ENCODE data around the gene KNDC1. TPM values are rescaled to one million over a fixed set of nuclear protein-coding genes. Genes with fewer than 3 reads are reported as not detected.

The KNDC1 gene
- polyA plus RNA-seq, 1 donor (not counting 4 experiments of a cell fraction or from before 2014, with no cell fraction given) = 0.20 TPM

- dilution Hi-C loops (cut with MboI; ENCODE audit: extremely low pct_ligation_motif_present, low sequenced_read_pairs) = no loop called here
- no peak for FAIRE-seq
Measured at GRCh38 chr10:133158437-133158755, 1.6 kb upstream of the KNDC1 start.

GRCh38 chr10:133158756-133159610 is 1.0 kb upstream of the KNDC1 start:
- no peaks in the 10 kb centered on the region for H3K79me2 ChIP-seq (ENCODE audit: control insufficient read depth, insufficient read depth, low read length)
- no peaks in the 10 kb centered on the region for H3K36me3 ChIP-seq (ENCODE audit: control insufficient read depth in 2 of 2, extremely low read depth in 1 of 2, insufficient read depth in 2 of 2, low read length in 2 of 2)
- dilution Hi-C loops (cut with MboI; ENCODE audit: extremely low pct_ligation_motif_present, low sequenced_read_pairs) = no loop called here
- no peaks in the 10 kb centered on the region for H3K9me3 ChIP-seq (ENCODE audit: control insufficient read depth, low read depth, low read length)
- no peaks in the 10 kb centered on the region for H4K20me1 ChIP-seq (ENCODE audit: control insufficient read depth, extremely low read depth, insufficient read depth, low read length)
- no peaks in the 10 kb centered on the region for H3K9me1 ChIP-seq (ENCODE audit: control insufficient read depth, extremely low read depth, insufficient read depth, low read length)
- no peak for FAIRE-seq
- no peak for TF ChIP-seq EZH2 (IDR thresholded peaks at IDR 0.05; ENCODE audit: low read length)
- TF ChIP-seq CTCF (optimal IDR thresholded peaks at IDR 0.05 in 1 of 3, IDR thresholded peaks at IDR 0.05 in 1 of 3, conservative IDR thresholded peaks at IDR 0.05 in 1 of 3; ENCODE audit: extremely low read depth in 1 of 3, insufficient read depth in 2 of 3, low read length in 3 of 3) = no peak
- H3K4me1 ChIP-seq (ENCODE audit: control insufficient read depth, extremely low read depth, insufficient read depth, low read length) = no peaks in the 10 kb centered on the region
- H2AFZ ChIP-seq (ENCODE audit: control insufficient read depth, low read length) = no peak overlapping the region
- H3K4me2 ChIP-seq (ENCODE audit: control insufficient read depth, extremely low read depth, insufficient read depth, low read depth, low read length) = no peak overlapping the region
- H3K27ac ChIP-seq (ENCODE audit: control insufficient read depth, insufficient read depth, low read length) = no peak overlapping the region
- no peak for DNase-seq (ENCODE audit: low read depth, low spot score)
- no peak overlapping the region for H3K9ac ChIP-seq (ENCODE audit: control insufficient read depth, extremely low read depth, insufficient read depth, low read length)
- H3K27me3 ChIP-seq (ENCODE audit: control insufficient read depth, extremely low read depth, insufficient read depth, low read length) = peaks cover 40% of the 10 kb centered on the region
- H3K4me3 ChIP-seq (ENCODE audit: control insufficient read depth in 2 of 3, extremely low read depth in 1 of 3, insufficient read depth in 2 of 3, low read depth in 1 of 3, low read length in 3 of 3) = no peak overlapping the region

More at GRCh38 chr10:133158437-133158755, 1.6 kb upstream of the KNDC1 start:
- no peaks in the 10 kb centered on the region for H4K20me1 ChIP-seq (ENCODE audit: control insufficient read depth, extremely low read depth, insufficient read depth, low read length)
- H3K4me1 ChIP-seq (ENCODE audit: control insufficient read depth, extremely low read depth, insufficient read depth, low read length) = no peaks in the 10 kb centered on the region
- no peaks in the 10 kb centered on the region for H3K9me1 ChIP-seq (ENCODE audit: control insufficient read depth, extremely low read depth, insufficient read depth, low read length)
- TF ChIP-seq EZH2 (IDR thresholded peaks at IDR 0.05; ENCODE audit: low read length) (no peak), CTCF (optimal IDR thresholded peaks at IDR 0.05 in 1 of 3, IDR thresholded peaks at IDR 0.05 in 1 of 3, conservative IDR thresholded peaks at IDR 0.05 in 1 of 3; ENCODE audit: extremely low read depth in 1 of 3, insufficient read depth in 2 of 3, low read length in 3 of 3) (no peak)
- no peak overlapping the region for H3K4me3 ChIP-seq (ENCODE audit: control insufficient read depth in 2 of 3, extremely low read depth in 1 of 3, insufficient read depth in 2 of 3, low read depth in 1 of 3, low read length in 3 of 3)
- H3K4me2 ChIP-seq (ENCODE audit: control insufficient read depth, extremely low read depth, insufficient read depth, low read depth, low read length) = no peak overlapping the region
- H2AFZ ChIP-seq (ENCODE audit: control insufficient read depth, low read length) = no peak overlapping the region
- H3K9me3 ChIP-seq (ENCODE audit: control insufficient read depth, low read depth, low read length) = no peaks in the 10 kb centered on the region
- no peak for DNase-seq (ENCODE audit: low read depth, low spot score)
- no peaks in the 10 kb centered on the region for H3K36me3 ChIP-seq (ENCODE audit: control insufficient read depth in 2 of 2, extremely low read depth in 1 of 2, insufficient read depth in 2 of 2, low read length in 2 of 2)
- no peaks in the 10 kb centered on the region for H3K79me2 ChIP-seq (ENCODE audit: control insufficient read depth, insufficient read depth, low read length)
- peaks cover 40% of the 10 kb centered on the region for H3K27me3 ChIP-seq (ENCODE audit: control insufficient read depth, extremely low read depth, insufficient read depth, low read length)
- no peak overlapping the region for H3K27ac ChIP-seq (ENCODE audit: control insufficient read depth, insufficient read depth, low read length)
- no peak overlapping the region for H3K9ac ChIP-seq (ENCODE audit: control insufficient read depth, extremely low read depth, insufficient read depth, low read length)
